Endothelial cell of umbilical vein (primary cell): ENCODE measurements around the gene TMEM132A.

Experiments
- EZH2 ChIP-seq: IDR thresholded peaks from 2 replicates; pipeline ENCODE4 v1.6.1; 2012; ENCODE audit warnings: borderline replicate concordance, low read depth, mild to moderate bottlenecking, moderate library complexity, low read length, inconsistent platforms; ENCODE audit not compliant: severe bottlenecking
- FOS ChIP-seq: IDR thresholded peaks from 2 replicates; pipeline ENCODE4 v1.6.1; 2011; ENCODE audit warnings: mild to moderate bottlenecking, low read length, moderate library complexity, borderline replicate concordance; ENCODE audit not compliant: insufficient read depth
- JUN ChIP-seq: IDR thresholded peaks from 2 replicates; pipeline ENCODE4 v1.6.1; 2011; ENCODE audit warnings: borderline replicate concordance, low read depth; ENCODE audit not compliant: insufficient read length, insufficient read depth
- MAX ChIP-seq: IDR thresholded peaks from 2 replicates; pipeline ENCODE4 v1.6.1; 2011; ENCODE audit not compliant: insufficient read depth, insufficient read length
- POLR2A ChIP-seq: IDR thresholded peaks from 2 replicates; pipeline ENCODE4 v1.6.1; 2012; ENCODE audit warnings: low read depth, mild to moderate bottlenecking, control low read depth, low read length
- POLR2AphosphoS5 ChIP-seq: IDR thresholded peaks from 2 replicates; pipeline ENCODE4 v1.6.1; 2012; ENCODE audit warnings: low read depth, mild to moderate bottlenecking, control low read depth, low read length, moderate library complexity; ENCODE audit not compliant: insufficient read depth
- TF ChIP-seq, protein P1 (sequence below), 2 donors: IDR thresholded peaks; 1 replicate in 1 of 2; 2 replicates in 1 of 2; pipeline ENCODE4 v1.5.1; 2011; ENCODE audit warnings: low read length in 2 of 2, mild to moderate bottlenecking in 2 of 2, moderate library complexity in 2 of 2, control low read depth in 1 of 2, inconsistent platforms in 1 of 2, low read depth in 1 of 2; ENCODE audit not compliant: insufficient read depth in 1 of 2; ENCODE audit errors: extremely low read depth in 1 of 2

DNA sequence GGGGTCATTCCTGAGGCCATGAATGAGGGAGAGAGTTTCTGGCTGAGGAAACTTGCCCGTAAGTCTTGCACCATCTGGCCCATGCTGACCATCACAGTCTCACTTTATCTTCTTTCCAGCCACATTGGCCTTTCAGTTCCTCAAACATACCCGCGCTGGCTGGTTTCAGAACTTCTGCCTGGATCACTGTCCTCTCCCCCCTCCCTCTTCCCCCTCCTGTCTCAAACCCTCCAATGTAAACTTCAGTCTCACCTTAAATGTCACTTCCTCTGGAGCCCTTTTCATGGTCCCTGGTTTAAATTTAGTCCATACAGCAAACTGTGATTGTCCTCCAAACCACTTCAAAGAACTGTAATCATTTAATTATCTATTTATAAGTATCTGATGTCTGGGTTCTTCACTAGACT, 14.0 kb upstream of the TMEM132A start:
- TF ChIP-seq JUN (no peak), POLR2AphosphoS5 (no peak), EZH2 (no peak), MAX (no peak), POLR2A (no peak), FOS (no peak)
- TF ChIP-seq, protein P1, sequence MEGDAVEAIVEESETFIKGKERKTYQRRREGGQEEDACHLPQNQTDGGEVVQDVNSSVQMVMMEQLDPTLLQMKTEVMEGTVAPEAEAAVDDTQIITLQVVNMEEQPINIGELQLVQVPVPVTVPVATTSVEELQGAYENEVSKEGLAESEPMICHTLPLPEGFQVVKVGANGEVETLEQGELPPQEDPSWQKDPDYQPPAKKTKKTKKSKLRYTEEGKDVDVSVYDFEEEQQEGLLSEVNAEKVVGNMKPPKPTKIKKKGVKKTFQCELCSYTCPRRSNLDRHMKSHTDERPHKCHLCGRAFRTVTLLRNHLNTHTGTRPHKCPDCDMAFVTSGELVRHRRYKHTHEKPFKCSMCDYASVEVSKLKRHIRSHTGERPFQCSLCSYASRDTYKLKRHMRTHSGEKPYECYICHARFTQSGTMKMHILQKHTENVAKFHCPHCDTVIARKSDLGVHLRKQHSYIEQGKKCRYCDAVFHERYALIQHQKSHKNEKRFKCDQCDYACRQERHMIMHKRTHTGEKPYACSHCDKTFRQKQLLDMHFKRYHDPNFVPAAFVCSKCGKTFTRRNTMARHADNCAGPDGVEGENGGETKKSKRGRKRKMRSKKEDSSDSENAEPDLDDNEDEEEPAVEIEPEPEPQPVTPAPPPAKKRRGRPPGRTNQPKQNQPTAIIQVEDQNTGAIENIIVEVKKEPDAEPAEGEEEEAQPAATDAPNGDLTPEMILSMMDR (IDR thresholded peaks at IDR 0.05; ENCODE audit: extremely low read depth in 1 of 2, insufficient read depth in 1 of 2, low read depth in 1 of 2, low read length in 2 of 2), result no peak
